Measurements from ENCODE around the gene FAM163B.

Gene FAM163B

GRCh38 chr9:133570691-133571080 lies 38.5 kb downstream of the FAM163B start:
- H4K8ac ChIP-seq (ENCODE audit: low read depth, low read length), result no peak overlapping the region

GRCh38 chr9:133569891-133570690 lies 39.1 kb downstream of the FAM163B start:
- Histone ChIP-seq H2BK12ac (ENCODE audit: low read length) (no peak overlapping the region), H2BK5ac (ENCODE audit: low read depth, low read length, poor library complexity) (no peak overlapping the region), H3K36me3 (ENCODE audit: control insufficient read depth in 1 of 2, insufficient read depth in 2 of 2, low read length in 2 of 2) (peaks cover 2 to 4% of the 10 kb centered on the region in 2 experiments), H3K4ac (ENCODE audit: low read depth, low read length) (no peak overlapping the region), H3K9ac (ENCODE audit: low read length) (no peak overlapping the region), H2AK5ac (ENCODE audit: low read length) (no peak overlapping the region), H3K79me1 (ENCODE audit: low read length) (no peaks in the 10 kb centered on the region), H3K4me1 (ENCODE audit: control insufficient read depth in 1 of 2, insufficient read depth in 2 of 2, low read length in 2 of 2) (peaks cover 0 to 5% of the 10 kb centered on the region in 2 experiments), H4K91ac (ENCODE audit: low read depth, low read length) (no peak overlapping the region), H3K79me2 (ENCODE audit: control insufficient read depth, insufficient read depth, low read length, poor library complexity) (no peaks in the 10 kb centered on the region), H3K27me3 (ENCODE audit: insufficient read depth, low read length) (no peaks in the 10 kb centered on the region), H3K18ac (ENCODE audit: low read length) (no peak overlapping the region), H3K23ac (ENCODE audit: low read length) (no peak overlapping the region), H4K12ac (ENCODE audit: low read depth, low read length) (no peak overlapping the region), H2AFZ (ENCODE audit: insufficient read depth, low read length, poor library complexity) (no peak overlapping the region), H4K8ac (ENCODE audit: low read depth, low read length) (no peak overlapping the region), H3K27ac (ENCODE audit: low read depth, low read length) (no peak overlapping the region), H3K4me2 (ENCODE audit: low read length) (no peak overlapping the region), H3K9me3 (ENCODE audit: insufficient read depth, low read depth, low read length) (no peaks in the 10 kb centered on the region), H3K14ac (ENCODE audit: low read length) (no peak overlapping the region), H2BK120ac (ENCODE audit: insufficient read depth, low read length, poor library complexity) (no peak overlapping the region), H3K4me3 (ENCODE audit: low read depth, low read length) (no peak overlapping the region)
- WGBS (ENCODE audit: extremely low coverage, insufficient coverage, insufficient read length), result no CpG with 5 or more reads among the region's 36 CpGs
- no peak for DNase-seq

More at GRCh38 chr9:133570691-133571080, 38.5 kb downstream of the FAM163B start:
- Histone ChIP-seq H3K79me1 (ENCODE audit: low read length) (no peaks in the 10 kb centered on the region), H3K4ac (ENCODE audit: low read depth, low read length) (no peak overlapping the region), H3K14ac (ENCODE audit: low read length) (no peak overlapping the region), H2BK5ac (ENCODE audit: low read depth, low read length, poor library complexity) (no peak overlapping the region), H3K36me3 (ENCODE audit: control insufficient read depth in 1 of 2, insufficient read depth in 2 of 2, low read length in 2 of 2) (peaks cover 1 to 6% of the 10 kb centered on the region in 2 experiments), H2AFZ (ENCODE audit: insufficient read depth, low read length, poor library complexity) (no peak overlapping the region), H3K9me3 (ENCODE audit: insufficient read depth, low read depth, low read length) (no peaks in the 10 kb centered on the region), H3K4me1 (ENCODE audit: control insufficient read depth in 1 of 2, insufficient read depth in 2 of 2, low read length in 2 of 2) (peaks cover 0 to 5% of the 10 kb centered on the region in 2 experiments), H2AK5ac (ENCODE audit: low read length) (no peak overlapping the region), H4K91ac (ENCODE audit: low read depth, low read length) (no peak overlapping the region), H4K12ac (ENCODE audit: low read depth, low read length) (no peak overlapping the region), H2BK120ac (ENCODE audit: insufficient read depth, low read length, poor library complexity) (no peak overlapping the region), H3K9ac (ENCODE audit: low read length) (no peak overlapping the region), H3K4me3 (ENCODE audit: low read depth, low read length) (no peak overlapping the region), H3K27ac (ENCODE audit: low read depth, low read length) (no peak overlapping the region), H3K18ac (ENCODE audit: low read length) (no peak overlapping the region), H3K23ac (ENCODE audit: low read length) (no peak overlapping the region), H2BK12ac (ENCODE audit: low read length) (no peak overlapping the region), H3K79me2 (ENCODE audit: control insufficient read depth, insufficient read depth, low read length, poor library complexity) (no peaks in the 10 kb centered on the region), H3K4me2 (ENCODE audit: low read length) (no peak overlapping the region), H3K27me3 (ENCODE audit: insufficient read depth, low read length) (no peaks in the 10 kb centered on the region)
- WGBS (ENCODE audit: extremely low coverage, insufficient coverage, insufficient read length), result no CpG with 5 or more reads among the region's 16 CpGs
- DNase-seq, result no peak

GRCh38 chr9:133569121-133569785 lies 39.9 kb downstream of the FAM163B start:
- H3K9ac ChIP-seq (ENCODE audit: low read length), result no peak overlapping the region
- H4K12ac ChIP-seq (ENCODE audit: low read depth, low read length), result no peak overlapping the region
- H3K9me3 ChIP-seq (ENCODE audit: insufficient read depth, low read depth, low read length), result no peaks in the 10 kb centered on the region
- WGBS (ENCODE audit: extremely low coverage, insufficient coverage, insufficient read length), result no CpG with 5 or more reads among the region's 14 CpGs
- peaks cover 0 to 5% of the 10 kb centered on the region in 2 experiments for H3K4me1 ChIP-seq (ENCODE audit: control insufficient read depth in 1 of 2, insufficient read depth in 2 of 2, low read length in 2 of 2)
- H3K14ac ChIP-seq (ENCODE audit: low read length), result no peak overlapping the region
- no peaks in the 10 kb centered on the region for H3K79me1 ChIP-seq (ENCODE audit: low read length)
- H3K18ac ChIP-seq (ENCODE audit: low read length), result no peak overlapping the region
- H4K91ac ChIP-seq (ENCODE audit: low read depth, low read length), result no peak overlapping the region
- no peaks in the 10 kb centered on the region for H3K79me2 ChIP-seq (ENCODE audit: control insufficient read depth, insufficient read depth, low read length, poor library complexity)
- no peak overlapping the region for H3K4ac ChIP-seq (ENCODE audit: low read depth, low read length)
- no peak overlapping the region for H2BK5ac ChIP-seq (ENCODE audit: low read depth, low read length, poor library complexity)
- no peak overlapping the region for H4K8ac ChIP-seq (ENCODE audit: low read depth, low read length)
- no peak for DNase-seq
- no peaks in the 10 kb centered on the region for H3K27me3 ChIP-seq (ENCODE audit: insufficient read depth, low read length)
- no peak overlapping the region for H3K23ac ChIP-seq (ENCODE audit: low read length)
- H3K36me3 ChIP-seq (ENCODE audit: control insufficient read depth in 1 of 2, insufficient read depth in 2 of 2, low read length in 2 of 2), result peaks cover 2% of the 10 kb centered on the region in 2 experiments
- no peak overlapping the region for H2BK12ac ChIP-seq (ENCODE audit: low read length)
- H3K4me2 ChIP-seq (ENCODE audit: low read length), result no peak overlapping the region
- H3K27ac ChIP-seq (ENCODE audit: low read depth, low read length), result no peak overlapping the region
- H2AFZ ChIP-seq (ENCODE audit: insufficient read depth, low read length, poor library complexity), result no peak overlapping the region
- no peak overlapping the region for H2BK120ac ChIP-seq (ENCODE audit: insufficient read depth, low read length, poor library complexity)
- H3K4me3 ChIP-seq (ENCODE audit: low read depth, low read length), result no peak overlapping the region
- no peak overlapping the region for H2AK5ac ChIP-seq (ENCODE audit: low read length)

GRCh38 chr9:133568186-133568585 lies 41.0 kb downstream of the FAM163B start:
- Histone ChIP-seq H3K27ac (ENCODE audit: low read depth, low read length) (no peak overlapping the region), H3K79me1 (ENCODE audit: low read length) (no peaks in the 10 kb centered on the region), H3K4me1 (ENCODE audit: control insufficient read depth in 1 of 2, insufficient read depth in 2 of 2, low read length in 2 of 2) (peaks cover 4 to 8% of the 10 kb centered on the region in 2 experiments), H3K27me3 (ENCODE audit: insufficient read depth, low read length) (no peaks in the 10 kb centered on the region), H3K9ac (ENCODE audit: low read length) (no peak overlapping the region), H4K12ac (ENCODE audit: low read depth, low read length) (no peak overlapping the region), H3K4ac (ENCODE audit: low read depth, low read length) (no peak overlapping the region), H2BK5ac (ENCODE audit: low read depth, low read length, poor library complexity) (no peak overlapping the region), H3K4me2 (ENCODE audit: low read length) (no peak overlapping the region), H3K14ac (ENCODE audit: low read length) (no peak overlapping the region), H3K9me3 (ENCODE audit: insufficient read depth, low read depth, low read length) (no peaks in the 10 kb centered on the region), H3K18ac (ENCODE audit: low read length) (no peak overlapping the region), H4K91ac (ENCODE audit: low read depth, low read length) (no peak overlapping the region), H2AK5ac (ENCODE audit: low read length) (no peak overlapping the region), H3K4me3 (ENCODE audit: low read depth, low read length) (no peak overlapping the region), H4K8ac (ENCODE audit: low read depth, low read length) (no peak overlapping the region), H2BK120ac (ENCODE audit: insufficient read depth, low read length, poor library complexity) (no peak overlapping the region), H3K23ac (ENCODE audit: low read length) (no peak overlapping the region), H2BK12ac (ENCODE audit: low read length) (no peak overlapping the region), H3K79me2 (ENCODE audit: control insufficient read depth, insufficient read depth, low read length, poor library complexity) (no peaks in the 10 kb centered on the region), H2AFZ (ENCODE audit: insufficient read depth, low read length, poor library complexity) (no peak overlapping the region), H3K36me3 (ENCODE audit: control insufficient read depth in 1 of 2, insufficient read depth in 2 of 2, low read length in 2 of 2) (peaks cover 2% of the 10 kb centered on the region in 2 experiments)
- no CpG with 5 or more reads among the region's 33 CpGs for WGBS (ENCODE audit: extremely low coverage, insufficient coverage, insufficient read length)
- no peak for DNase-seq

All from trophoblast cell (in vitro differentiated cells and primary cell).